ENCODE measurements around the gene RIPOR3. TPM values are rescaled to one million over a fixed set of nuclear protein-coding genes. Genes with fewer than 3 reads are reported as not detected.

The RIPOR3 gene
- polyA plus RNA-seq, 2 of the 4 experiments (the other 2 are of a cell fraction) = 0.03 to 0.06 TPM

GRCh38 chr20:50730765-50731054, 39.4 kb upstream of the RIPOR3 start:
- WGBS (ENCODE audit: missing lambda C conversion rate) = 0% methylated on average over 13 of the region's 35 CpGs
- POLR2A ChIA-PET = interaction anchor here (1.1 to 1.5 kb wide), 3 partner anchors 11 to 16 kb away, joined by 3 to 9 read pairs (median 6); no protein-coding TSS in a partner anchor
- FAIRE-seq = no peak

GRCh38 chr20:50729901-50730764, 38.8 kb upstream of the RIPOR3 start:
- DNase-seq (ENCODE audit: low read depth in 1 of 2, low spot score in 1 of 2) = peak in 1 of 2 experiments; percentile 51
- ChIA-PET POLR2A (interaction anchor here (1.1 to 1.5 kb wide), 3 partner anchors 11 to 16 kb away, joined by 3 to 9 read pairs (median 6); no protein-coding TSS in a partner anchor), CTCF (interaction anchor here (0.9 to 5.9 kb wide), 9 partner anchors 12 to 104 kb away, joined by 3 to 46 read pairs (median 6); no protein-coding TSS in a partner anchor)
- 0 out of 2 replicates have a peak, but pooled peaks have one; percentile 12 for TF ChIP-seq ZNF302 (CRISPR knock-in tag; IDR thresholded peaks at IDR 0.05)
- no peak for TF ChIP-seq SREBF2 (IDR thresholded peaks at IDR 0.05)
- no peak for FAIRE-seq
- Histone ChIP-seq H3K4me2 (peak overlapping the region; percentile 69), H3K4me3 (peak overlapping the region; percentile 50), H3K27ac (peak overlapping the region; percentile 89 to 96), H3K4me1 (peaks cover 68% of the 10 kb centered on the region), H3K9me3 (no peaks in the 10 kb centered on the region)
- peak; percentile 15 to 17; a peak in 4 of 6 replicates for ATAC-seq
- 37% methylated on average over 21 of the region's 21 CpGs for WGBS (ENCODE audit: missing lambda C conversion rate)

More at GRCh38 chr20:50730765-50731054, 39.4 kb upstream of the RIPOR3 start:
- CTCF ChIA-PET = interaction anchor here (0.9 to 5.9 kb wide), 8 partner anchors 12 to 105 kb away, joined by 3 to 46 read pairs (median 5); no protein-coding TSS in a partner anchor
- Histone ChIP-seq H3K4me1 (peaks cover 68% of the 10 kb centered on the region), H3K9me3 (no peaks in the 10 kb centered on the region), H3K27ac (peak overlapping the region; percentile 89 to 96), H3K4me2 (peak overlapping the region; percentile 69), H3K4me3 (peak overlapping the region; percentile 50)
- DNase-seq (ENCODE audit: low read depth in 1 of 2, low spot score in 1 of 2) = no peak
- ATAC-seq = peak in 1 of 2 experiments; percentile 83; a peak in 4 of 6 replicates
- TF ChIP-seq E2F6 (IDR thresholded peaks at IDR 0.05; ENCODE audit: borderline replicate concordance, low read depth) (peak; percentile 60; the same call in 1 of the 2 replicates), MAFK (IDR thresholded peaks at IDR 0.05; ENCODE audit: partially characterized antibody) (no peak), POLR2A (IDR thresholded peaks at IDR 0.05; ENCODE audit: low read length) (peak; percentile 56), RNF2 (IDR thresholded peaks at IDR 0.05; ENCODE audit: borderline replicate concordance, low read depth) (peak; percentile 56; the same call in 1 of the 2 replicates), EHF (CRISPR knock-in tag; IDR thresholded peaks at IDR 0.05) (no peak), BHLHE40 (IDR thresholded peaks at IDR 0.05; ENCODE audit: low read depth, low read length) (no peak), CBX2 (IDR thresholded peaks at IDR 0.05; ENCODE audit: borderline replicate concordance, low read depth) (no peak), NPAS2 (CRISPR knock-in tag; IDR thresholded peaks at IDR 0.05; ENCODE audit: borderline replicate concordance) (no peak), KDM5A (IDR thresholded peaks at IDR 0.05) (0 out of 2 replicates have a peak, but pooled peaks have one; percentile 23), JUN (IDR thresholded peaks at IDR 0.05) (peak in 1 of 2 experiments; percentile 25; a peak in 1 of 5 replicates)
- TF ChIP-seq, protein P1, sequence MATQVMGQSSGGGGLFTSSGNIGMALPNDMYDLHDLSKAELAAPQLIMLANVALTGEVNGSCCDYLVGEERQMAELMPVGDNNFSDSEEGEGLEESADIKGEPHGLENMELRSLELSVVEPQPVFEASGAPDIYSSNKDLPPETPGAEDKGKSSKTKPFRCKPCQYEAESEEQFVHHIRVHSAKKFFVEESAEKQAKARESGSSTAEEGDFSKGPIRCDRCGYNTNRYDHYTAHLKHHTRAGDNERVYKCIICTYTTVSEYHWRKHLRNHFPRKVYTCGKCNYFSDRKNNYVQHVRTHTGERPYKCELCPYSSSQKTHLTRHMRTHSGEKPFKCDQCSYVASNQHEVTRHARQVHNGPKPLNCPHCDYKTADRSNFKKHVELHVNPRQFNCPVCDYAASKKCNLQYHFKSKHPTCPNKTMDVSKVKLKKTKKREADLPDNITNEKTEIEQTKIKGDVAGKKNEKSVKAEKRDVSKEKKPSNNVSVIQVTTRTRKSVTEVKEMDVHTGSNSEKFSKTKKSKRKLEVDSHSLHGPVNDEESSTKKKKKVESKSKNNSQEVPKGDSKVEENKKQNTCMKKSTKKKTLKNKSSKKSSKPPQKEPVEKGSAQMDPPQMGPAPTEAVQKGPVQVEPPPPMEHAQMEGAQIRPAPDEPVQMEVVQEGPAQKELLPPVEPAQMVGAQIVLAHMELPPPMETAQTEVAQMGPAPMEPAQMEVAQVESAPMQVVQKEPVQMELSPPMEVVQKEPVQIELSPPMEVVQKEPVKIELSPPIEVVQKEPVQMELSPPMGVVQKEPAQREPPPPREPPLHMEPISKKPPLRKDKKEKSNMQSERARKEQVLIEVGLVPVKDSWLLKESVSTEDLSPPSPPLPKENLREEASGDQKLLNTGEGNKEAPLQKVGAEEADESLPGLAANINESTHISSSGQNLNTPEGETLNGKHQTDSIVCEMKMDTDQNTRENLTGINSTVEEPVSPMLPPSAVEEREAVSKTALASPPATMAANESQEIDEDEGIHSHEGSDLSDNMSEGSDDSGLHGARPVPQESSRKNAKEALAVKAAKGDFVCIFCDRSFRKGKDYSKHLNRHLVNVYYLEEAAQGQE (IDR thresholded peaks at IDR 0.05) = no peak
- TF ChIP-seq, protein P2, sequence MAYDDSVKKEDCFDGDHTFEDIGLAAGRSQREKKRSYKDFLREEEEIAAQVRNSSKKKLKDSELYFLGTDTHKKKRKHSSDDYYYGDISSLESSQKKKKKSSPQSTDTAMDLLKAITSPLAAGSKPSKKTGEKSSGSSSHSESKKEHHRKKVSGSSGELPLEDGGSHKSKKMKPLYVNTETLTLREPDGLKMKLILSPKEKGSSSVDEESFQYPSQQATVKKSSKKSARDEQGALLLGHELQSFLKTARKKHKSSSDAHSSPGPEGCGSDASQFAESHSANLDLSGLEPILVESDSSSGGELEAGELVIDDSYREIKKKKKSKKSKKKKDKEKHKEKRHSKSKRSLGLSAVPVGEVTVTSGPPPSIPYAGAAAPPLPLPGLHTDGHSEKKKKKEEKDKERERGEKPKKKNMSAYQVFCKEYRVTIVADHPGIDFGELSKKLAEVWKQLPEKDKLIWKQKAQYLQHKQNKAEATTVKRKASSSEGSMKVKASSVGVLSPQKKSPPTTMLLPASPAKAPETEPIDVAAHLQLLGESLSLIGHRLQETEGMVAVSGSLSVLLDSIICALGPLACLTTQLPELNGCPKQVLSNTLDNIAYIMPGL (CRISPR knock-in tag; IDR thresholded peaks at IDR 0.05; ENCODE audit: borderline replicate concordance) = no peak
